Dermis microvascular lymphatic vessel endothelial cell (primary cell): ENCODE results near the gene SNU13. TPM values are rescaled to one million over a fixed set of nuclear protein-coding genes. Genes with fewer than 3 reads are reported as not detected.
"Not testable (repeated sequence)": the region's sequence is repeated elsewhere in the genome, so short reads cannot be mapped to it uniquely, and the experiment has no call there.

Experiments
- DNase-seq, 2 donors: peaks; one replicate each; pipeline versions ENCODE4 v3.0.0 to v3.0.0-alpha.2; 2010; ENCODE audit warnings: low read depth in 2 of 2
- total RNA-seq: library from RNA; depleted of rRNA; stranded (reverse); fragments of >200 nt; gene quantifications from 2 replicates; pipeline ENCODE4 v1.2.1, GENCODE V29; 2014

Gene SNU13
- 67.3 and 89.5 TPM in 2 replicates for total RNA-seq

- peak; percentile 92 to 96 for DNase-seq
These were observed at the start of gene SNU13 for GRCh38 chr22:41688365-41689211. Gene SNU13 (minus strand): TSS chr22:41688867. CDS start chr22:41688796, 71 bp downstream.

DNA sequence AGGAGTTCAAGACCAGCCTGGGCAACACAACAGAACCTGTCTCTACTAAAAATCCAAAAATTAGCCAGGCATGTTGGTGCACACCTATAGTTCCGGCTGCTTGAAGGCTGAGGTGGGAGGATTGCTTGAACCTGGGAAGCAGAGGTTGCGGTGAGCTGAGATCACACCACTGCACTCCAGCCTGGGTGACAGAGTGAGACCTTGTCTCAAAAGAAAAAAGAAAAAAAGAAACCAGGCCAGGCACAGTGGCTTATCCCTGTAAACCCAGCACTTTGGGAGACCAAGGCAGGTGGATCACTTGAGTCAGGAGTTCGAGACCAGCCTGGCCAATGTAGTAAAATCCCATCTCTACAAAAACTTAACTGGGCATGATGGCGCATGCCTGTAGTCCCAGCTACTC, 44.6 kb upstream of the SNU13 start:
- not testable (repeated sequence) for DNase-seq

DNA sequence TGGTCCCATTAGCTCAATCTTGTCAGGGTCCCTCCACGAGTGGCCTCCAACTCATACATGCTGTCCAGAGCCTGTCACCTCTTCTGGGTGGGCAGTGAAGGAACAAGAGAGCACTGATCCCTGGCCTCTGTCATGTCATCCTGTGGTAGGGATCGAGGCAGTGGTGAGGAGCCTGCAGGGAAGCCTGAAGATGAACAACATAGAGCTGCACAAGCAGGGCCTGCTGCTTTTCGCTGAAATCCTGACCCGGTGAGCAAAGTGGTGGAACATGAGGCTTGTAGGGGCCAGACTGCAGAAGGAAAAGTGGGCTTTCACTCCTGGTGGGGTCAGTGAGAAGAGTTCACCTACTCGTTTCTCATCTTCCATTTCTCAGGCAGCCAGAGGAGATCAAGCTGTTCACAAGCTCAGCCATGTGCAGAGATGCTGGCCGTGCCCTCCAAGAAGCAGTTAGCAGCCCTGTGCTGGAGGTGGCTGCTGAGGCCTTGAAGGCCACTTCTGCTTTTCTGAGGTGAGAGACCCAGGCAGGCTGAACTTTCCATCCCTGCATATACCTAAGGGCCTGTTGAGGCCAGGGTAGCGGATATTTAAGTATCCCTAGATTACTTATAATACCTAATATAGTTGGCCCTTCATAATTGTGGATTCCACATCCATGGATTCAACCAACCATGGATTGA, 43.6 kb upstream of the SNU13 start:
- no peak for DNase-seq

DNA sequence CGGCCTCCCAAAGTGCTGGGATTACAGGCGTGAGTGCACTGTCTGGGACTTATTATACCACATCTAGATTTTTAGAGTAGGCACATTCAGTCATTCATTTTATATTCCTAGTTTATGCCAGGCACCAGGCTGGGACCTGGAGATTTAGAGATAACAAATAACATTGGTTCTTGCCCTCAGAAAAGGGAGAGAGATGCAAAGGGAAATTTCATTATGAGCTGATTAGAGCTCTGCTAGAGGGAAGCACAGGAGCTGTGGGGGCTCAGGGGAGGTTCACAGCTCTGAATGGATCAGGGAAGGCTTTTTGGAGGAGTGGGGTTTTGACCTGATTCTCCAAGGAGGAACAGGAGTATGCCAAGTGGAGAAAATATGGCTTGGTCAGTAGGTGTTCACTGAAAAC, 42.9 kb upstream of the SNU13 start:
- DNase-seq: no peak

DNA sequence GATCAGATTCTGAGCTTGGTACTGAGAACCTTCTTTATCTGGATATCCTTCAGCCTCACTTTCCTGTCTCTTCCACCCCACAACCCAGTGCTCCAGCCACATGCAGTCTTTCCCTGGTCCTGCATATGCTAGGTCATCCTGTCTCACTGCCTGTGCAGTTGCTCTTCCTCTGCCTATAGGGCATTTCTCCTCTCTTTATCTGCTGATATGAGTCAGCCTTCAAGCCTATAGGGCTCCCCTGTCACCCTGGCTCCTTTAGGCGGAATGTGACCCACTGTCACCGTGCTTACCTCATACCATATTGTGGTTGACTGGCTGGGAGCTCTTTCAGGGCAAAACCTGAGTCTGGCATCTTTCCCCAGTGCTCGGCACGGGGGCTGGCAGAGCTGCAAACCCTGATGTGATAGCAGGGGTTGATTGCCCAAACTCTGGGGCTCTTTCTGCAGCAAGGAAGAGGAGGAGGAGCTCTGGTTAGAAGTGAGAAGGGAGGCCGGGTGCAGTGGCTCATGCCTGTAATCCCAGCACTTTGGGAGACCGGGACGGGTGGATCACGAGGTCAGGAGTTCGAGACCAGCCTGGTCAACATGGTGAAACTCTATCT, 36.9 kb upstream of the SNU13 start:
- DNase-seq: no peak

DNA sequence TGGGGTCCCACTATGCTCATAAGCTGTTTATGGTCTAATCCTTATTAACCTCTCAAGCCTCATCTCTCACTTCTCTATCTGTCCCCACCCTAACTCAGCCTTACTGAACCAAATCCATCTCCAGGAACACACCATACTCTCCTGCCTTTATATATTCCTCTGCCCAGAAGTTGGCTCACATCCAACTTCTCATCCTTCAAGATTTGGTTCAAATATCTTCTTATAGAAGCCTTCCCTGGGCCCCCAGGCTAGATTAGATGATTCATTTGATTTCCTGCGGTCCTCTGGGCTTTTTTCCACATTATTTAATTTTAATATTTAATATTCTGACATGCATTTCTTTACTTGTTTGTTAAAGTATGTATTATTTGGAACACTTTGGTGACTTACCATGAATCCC, 33.8 kb upstream of the SNU13 start:
- DNase-seq: no peak

DNA sequence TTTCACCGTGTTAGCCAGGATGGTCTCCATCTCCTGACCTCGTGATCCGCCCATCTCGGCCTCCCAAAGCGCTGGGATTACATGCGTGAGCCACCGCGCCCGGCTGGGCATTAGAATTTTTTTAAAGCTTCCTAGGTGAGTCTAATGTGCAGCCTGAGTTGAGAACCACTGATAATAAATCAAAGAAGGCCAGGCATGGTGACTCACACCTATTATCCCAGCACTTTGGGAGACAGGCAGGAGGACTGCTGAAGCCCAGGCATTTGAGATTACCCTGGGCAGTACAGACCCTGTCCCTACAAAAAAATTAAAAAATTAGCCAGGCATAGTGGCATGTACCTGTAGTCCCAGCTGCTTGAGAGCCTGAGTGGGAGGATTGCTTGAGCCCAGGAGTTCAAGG, 24.3 kb upstream of the SNU13 start:
- DNase-seq: no peak

- DNase-seq: no peak
These were observed 20.7 kb upstream of the SNU13 start for GRCh38 chr22:41709341-41709740.

DNA sequence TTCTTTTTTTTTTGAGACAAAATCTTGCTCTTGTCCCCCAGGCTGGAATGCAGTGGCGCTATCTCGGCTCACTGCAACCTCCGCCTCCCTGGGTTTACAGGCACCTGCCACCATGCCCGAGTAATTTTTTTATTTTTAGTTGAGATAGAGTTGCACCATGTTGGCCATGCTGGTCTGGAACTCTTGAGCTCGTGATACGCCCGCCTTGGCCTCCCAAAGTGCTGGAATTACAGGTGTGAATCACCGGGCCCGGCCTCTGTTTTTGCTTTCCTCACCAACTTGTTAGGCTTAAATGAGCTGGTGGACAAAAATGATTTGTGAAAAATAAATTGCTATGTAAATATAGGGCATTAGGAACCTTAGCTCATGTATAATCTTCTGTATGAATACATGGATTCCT, 14.1 kb upstream of the SNU13 start:
- no peak for DNase-seq

- DNase-seq: no peak
These were observed 11.4 kb upstream of the SNU13 start for GRCh38 chr22:41700108-41700364.

GRCh38 chr22:41699264-41700107, 10.8 kb upstream of the SNU13 start, which contains the start of gene MEI1:
Gene MEI1 (plus strand): TSS chr22:41699503. CDS start chr22:41699539, 36 bp downstream.
- DNase-seq: peak; percentile 55 to 73

GRCh38 chr22:41697126-41697775, 8.6 kb upstream of the SNU13 start:
- DNase-seq: peak; percentile 78 to 87

GRCh38 chr22:41696703-41697102, 8.0 kb upstream of the SNU13 start:
- DNase-seq: no peak

GRCh38 chr22:41695211-41695610, 6.5 kb upstream of the SNU13 start:
- DNase-seq: no peak

GRCh38 chr22:41690476-41690875, 1.8 kb upstream of the SNU13 start:
- DNase-seq: no peak

- peak in 1 of 2 donors; percentile 41 for DNase-seq
These were observed 734 bp downstream of the SNU13 start for GRCh38 chr22:41687901-41688364.

DNA sequence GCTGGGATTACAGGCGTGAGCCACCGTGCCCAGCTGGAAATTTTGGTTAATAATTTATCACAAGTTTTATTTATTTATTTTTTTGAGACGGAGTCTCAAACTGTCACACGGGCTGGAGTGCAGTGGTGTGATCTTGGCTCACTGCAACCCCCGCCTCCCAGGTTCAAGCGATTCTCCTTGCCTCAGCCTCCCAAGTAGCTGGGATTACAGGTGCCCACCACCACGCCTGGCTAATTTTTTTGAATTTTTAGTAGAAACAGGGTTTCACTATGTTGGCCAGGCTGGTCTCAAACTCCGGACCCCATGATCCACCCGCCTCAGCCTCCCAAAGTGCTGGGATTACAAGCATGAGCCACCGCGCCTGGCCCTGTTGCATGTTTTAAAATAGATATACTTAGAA, 1.8 kb downstream of the SNU13 start:
- not testable (repeated sequence) for DNase-seq

DNA sequence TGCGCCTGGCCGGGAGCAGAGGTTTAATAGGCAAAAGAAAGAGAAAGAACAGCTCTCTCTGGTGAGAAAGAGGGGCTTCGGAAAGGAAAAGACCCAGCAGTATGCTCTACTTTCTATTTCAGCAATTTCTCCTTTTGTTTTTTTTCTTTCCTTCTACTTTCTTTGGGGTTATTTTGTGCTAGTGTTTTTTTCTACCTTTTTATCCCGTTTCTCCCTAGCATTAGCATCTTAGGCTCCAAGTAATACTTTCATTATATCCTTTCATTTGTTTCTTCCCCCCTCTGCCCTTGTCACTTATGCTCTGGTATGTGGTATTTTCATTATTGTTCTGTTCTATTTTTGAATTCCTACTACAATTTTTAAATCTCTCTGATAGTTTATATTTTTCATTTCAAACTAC, 4.5 kb downstream of the SNU13 start:
- DNase-seq: no peak

GRCh38 chr22:41683616-41684015, 5.1 kb downstream of the SNU13 start:
- DNase-seq: no peak

- DNase-seq: no peak
These were observed 5.6 kb downstream of the SNU13 start for GRCh38 chr22:41683052-41683451.
